Renal cortex interstitium (tissue), 11 donors: Measurements from ENCODE around the gene NAV2. TPM values are rescaled to one million over a fixed set of nuclear protein-coding genes. Genes with fewer than 3 reads are reported as not detected.
"Not testable (repeated sequence)": the region's sequence is repeated elsewhere in the genome, so short reads cannot be mapped to it uniquely, and the experiment has no call there.

Experiments
- DNase-seq, 11 donors: peaks; one replicate each; pipeline ENCODE4 v3.0.0-alpha.2; 2013; ENCODE audit warnings: low read depth in 9 of 11, low spot score in 4 of 11; ENCODE audit errors: extremely low read depth in 1 of 11
- polyA plus RNA-seq, 3 donors: library from polyadenylated mRNA; unstranded; fragments of 120-200 nt; gene quantifications; one replicate each; pipeline ENCODE4 v1.2.1, GENCODE V29; 2013; ENCODE audit not compliant: insufficient read length in 3 of 3

NAV2 gene
- polyA plus RNA-seq, 3 donors: 36.9 to 94.9 (median 39.5) TPM

DNA sequence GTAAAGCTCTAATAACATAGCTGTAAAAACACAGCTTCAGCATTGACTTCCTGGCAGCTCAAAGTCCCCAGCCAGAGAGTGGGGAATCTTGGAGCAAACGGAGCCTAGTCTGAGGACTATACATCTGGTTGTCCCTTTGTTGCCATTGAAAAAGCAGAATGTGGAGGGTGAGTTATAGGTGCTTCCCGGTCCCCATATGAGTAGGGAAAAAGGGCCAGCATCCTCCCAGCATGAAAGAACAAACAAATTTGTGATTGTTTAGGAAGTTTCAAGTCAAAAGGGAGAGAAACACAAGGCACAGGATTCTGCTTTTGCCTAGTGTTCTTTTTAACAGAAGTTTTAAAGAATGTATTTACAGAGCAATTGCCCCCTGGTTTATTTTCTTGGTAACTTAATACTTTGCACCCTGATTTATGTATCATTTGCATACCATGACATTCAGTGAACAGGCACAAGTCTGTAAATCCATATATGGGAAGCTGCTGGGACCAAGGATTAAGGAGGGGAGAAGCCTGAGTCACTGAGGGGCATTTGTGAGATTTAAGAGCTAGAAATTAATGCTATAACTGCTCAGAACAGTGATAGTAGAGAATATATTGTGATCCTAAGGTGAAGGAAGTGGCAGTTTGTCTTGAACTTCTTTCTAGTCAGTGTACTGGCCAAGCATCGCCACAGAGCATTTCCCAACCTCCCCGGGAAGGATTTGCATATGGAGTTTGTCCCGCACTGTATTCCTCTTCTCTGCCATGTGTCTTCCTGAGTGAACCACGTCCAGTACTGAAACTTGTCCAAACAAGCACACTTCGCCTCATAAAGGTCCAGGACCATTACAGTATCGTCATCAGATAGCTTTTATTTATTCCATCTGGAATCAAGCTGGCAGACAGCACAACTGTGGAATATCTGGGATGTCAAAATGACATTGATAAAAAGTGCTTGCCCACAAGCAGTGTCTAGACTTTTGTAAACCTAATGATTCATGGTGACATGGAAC, 344.6 kb downstream of the NAV2 start:
- no peak for DNase-seq

DNA sequence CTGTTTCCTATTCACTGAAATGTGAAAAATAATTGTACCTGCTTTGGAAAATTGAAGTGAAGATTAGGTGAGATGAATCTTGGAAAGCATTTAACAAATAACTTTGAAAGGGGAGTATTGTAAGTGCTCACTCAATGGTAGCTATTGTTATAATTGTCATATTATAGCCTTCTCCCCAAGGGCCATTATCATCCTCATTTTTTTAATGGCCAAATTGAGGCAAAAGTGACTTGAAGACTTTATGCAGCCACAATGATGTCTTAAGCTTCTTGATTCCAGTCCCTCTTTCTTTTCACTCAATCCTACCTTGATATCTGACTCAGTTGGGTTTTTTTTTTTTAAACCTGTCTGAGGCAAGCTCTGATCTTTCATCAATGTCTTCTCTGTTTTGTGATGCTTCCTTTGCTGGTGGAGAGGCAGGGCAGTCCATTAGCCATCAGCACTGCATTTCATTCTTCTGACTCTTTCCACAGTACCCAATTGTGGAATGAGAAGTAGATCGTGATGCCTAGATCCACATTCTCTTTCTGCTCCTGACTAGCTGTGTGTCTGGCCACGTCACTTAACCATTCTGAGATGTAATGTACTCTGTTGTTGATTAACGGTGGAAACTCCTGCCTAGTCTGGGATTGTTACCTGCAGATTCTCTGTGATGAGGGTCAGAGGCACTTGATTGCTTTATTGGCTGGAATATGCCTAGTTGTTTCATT, 346.3 kb downstream of the NAV2 start:
- no peak for DNase-seq

DNA sequence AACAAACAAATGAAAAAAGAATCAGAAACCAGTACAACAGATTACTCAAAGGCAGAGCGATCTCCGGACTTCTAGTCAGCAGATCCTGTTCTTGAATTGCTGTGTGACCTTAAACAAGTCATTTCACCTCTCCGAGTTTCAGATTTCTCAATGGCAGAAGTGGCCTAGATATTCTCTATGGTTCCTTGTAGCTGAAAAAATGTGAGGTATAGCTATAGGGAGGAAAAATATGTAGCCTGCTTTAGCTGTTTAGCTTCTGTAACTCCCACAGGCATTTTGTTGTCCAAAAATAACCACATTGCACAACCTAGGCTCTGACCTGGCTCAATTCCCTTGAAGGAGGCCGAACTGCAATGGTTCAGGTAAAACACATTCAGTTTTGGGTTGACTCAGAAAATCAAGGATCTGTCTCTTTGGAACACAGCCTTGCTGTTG, 347.0 kb downstream of the NAV2 start:
- DNase-seq: no peak

DNA sequence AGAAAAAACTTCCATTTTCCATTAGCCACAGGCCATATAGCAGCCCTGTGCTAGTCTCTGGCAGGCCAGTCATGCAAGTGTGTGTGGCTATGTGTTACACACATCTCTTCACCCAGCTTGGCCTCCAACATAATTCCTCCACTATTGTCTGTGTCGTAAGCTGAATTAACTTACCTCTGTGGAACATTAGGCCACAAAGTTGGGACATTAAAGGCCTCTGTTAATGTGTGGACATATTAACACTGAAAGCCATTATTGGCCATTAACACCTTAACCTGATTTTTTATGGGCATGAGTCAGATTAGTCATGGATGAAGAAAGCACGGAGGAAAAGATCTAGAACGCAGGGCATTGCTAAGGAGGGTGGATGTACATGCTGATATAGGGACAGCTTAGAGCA, 347.5 kb downstream of the NAV2 start:
- no peak for DNase-seq

DNA sequence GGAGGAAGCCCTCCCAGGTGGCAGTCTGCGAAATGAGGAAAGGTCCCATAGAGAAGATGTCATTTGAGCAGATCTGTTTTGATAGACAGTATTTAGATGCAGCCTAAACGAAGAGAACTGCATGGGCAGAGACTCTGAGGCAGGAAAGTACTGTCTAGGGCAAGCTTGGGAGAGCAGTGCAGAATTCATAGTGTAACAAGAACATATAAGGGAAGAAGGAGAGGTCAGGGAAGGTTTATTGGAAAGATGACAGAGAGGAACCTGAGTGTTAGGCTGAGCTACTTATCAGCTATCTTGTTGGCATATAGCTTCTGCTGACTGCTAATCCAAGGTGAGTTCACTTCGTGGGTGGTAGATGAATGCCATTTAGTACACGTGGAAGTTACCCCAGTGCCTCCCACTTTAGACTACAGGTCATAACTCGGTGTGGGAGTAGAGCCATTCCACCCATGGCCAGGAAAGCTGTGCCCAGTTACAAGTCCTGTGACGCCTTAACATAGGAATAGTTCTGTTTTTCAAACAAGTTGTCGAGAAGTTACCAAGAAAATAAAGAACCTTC, 348.1 kb downstream of the NAV2 start:
- DNase-seq: no peak

DNA sequence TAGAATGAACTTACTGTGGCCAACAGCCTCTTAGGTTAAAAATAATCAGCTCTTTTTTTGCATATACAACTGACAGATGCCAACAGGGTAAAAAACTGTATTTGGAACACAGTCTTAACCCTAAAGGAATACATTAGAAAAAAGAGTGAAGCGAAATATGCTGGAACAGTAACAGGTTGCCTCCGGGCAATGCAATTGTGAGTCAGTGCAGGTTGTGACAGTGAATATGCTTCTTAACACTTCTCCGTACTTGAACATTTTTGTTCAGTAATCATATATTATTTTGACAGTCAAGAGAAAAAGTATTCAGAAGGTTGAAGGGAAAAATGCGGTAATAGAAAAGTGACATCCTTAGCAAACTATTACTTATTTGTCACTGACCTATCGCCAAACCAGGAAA, 349.1 kb downstream of the NAV2 start:
- DNase-seq: no peak

DNA sequence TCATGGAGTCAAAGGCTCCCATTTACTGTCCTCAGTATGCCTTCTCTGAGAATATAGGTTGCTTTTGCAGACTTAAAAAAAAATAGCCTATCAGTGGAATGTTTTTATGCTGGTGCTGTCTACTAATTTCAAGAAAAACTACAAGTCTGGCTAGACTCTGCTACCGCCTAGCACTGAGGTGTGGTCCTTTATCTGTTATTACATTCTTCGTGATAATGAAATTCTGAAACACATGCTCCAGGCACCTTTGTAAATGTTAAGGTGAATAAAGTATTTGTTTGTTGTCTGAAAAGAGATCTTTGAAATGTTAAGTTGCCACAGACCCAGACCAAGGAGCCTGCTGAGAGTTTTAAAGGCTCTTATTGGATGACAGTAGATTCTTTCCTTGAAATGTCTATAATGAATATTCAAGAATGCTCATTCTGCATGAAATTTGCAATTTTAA, 352.3 kb downstream of the NAV2 start:
- DNase-seq: no peak

DNA sequence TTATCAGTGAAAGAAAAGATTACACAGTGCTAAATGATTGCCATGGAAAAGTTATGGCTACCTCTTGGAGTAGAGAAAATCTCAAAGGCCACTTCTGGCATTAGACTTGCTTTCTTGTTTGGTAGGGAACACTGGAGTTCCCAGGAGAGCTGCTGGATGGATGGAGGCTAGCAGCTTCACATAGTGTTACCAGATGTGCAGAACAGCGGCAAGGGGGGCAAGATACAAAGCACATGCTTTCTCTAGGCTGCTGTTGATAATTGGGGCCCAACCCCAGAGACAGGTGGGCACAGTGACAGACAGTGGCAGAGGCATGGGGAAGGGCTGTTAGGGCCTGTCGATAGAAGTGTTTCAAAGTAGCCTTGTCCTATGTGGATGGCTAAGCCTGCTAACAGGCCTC, 352.8 kb downstream of the NAV2 start:
- DNase-seq: no peak

DNA sequence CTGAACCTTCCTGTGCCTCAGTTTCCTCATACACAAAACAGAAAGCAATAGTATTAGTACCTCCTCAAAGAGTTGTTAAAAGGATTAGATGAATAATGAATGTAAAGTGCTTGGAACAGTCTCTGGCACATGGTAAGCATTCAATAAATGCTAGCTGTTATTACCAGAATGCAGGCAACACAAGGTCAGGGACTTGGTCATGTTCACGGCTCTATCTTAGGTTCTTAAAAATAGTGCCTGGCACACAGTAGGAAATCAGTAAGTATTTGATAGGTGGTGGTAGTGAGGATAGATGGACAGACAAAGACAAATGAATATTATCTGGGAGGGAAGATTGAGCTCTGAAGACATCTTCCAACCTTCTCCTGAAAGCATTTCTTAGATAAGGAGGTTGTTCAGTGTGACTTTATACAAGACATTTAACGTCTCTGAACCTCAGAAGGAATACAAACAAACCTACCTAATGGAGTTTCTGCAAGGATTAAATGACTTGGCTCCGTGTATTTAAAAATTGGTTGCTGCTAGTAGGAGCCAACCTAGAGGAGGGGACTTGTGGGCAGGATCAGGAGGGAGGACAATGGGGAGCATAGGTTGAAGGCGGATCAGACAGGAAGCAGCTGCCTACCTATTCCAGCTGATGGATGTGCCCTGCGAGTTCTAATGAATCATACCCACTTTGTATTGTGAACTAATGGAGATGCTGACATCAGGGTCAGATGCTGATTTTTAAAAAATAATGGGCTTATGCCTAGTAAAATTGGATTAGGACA, 353.6 kb downstream of the NAV2 start:
- no peak for DNase-seq

DNA sequence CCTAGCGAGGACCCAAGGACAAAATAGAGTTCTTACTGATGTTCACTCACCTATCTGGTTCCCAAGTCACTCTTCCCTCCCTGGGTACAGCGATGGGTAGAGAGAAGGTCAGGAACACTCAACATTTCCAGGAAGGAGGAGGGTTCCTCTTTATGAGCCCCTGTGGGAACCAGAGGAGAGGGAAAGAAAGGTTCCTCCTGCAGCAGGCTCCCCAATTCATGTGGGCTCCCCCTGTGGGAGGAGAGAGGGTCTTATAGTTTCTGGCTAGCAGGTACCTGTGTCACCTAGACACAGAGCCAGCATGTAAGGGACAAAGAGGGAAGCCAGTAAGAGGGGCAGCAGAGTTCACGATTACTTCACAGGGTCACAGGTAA, 354.1 kb downstream of the NAV2 start:
- DNase-seq: no peak

DNA sequence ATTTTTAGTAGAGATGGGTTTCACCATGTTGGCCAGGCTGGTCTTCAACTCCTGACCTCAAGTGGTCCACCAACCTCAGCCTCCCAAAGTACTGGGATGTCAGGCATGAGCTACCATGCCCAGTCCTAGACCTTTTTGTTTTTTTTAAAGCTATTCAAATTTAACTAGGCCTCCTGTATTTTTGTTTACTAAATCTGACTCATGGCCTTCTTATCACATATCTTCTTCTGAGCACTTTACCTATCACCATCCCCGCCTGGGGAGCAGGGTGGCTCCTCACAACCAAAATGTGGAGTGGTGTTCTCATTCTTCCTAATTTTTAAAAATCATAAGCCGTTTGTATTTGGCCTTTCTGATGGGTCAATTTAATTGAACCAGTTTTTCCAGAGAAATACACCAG, 355.0 kb downstream of the NAV2 start:
- no peak for DNase-seq

DNA sequence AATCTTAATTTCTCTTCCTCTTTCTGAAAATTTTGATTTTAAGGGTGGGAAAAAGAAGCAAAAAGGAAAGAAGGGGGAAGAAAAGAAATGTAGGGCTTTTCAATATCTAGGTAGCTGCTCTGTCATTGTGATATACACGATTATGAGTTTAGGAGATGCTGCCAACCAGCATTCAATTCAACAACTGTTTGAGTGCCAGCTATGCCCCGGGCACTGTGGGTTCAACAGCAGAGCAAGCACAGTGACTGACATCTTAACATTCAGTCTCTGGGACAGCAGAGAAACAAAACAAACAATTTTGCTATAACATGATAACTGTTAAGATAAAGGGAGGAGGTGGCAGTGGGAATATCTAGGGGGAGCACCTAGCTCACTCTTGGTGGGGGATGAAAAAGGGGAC, 356.1 kb downstream of the NAV2 start:
- DNase-seq: no peak

DNA sequence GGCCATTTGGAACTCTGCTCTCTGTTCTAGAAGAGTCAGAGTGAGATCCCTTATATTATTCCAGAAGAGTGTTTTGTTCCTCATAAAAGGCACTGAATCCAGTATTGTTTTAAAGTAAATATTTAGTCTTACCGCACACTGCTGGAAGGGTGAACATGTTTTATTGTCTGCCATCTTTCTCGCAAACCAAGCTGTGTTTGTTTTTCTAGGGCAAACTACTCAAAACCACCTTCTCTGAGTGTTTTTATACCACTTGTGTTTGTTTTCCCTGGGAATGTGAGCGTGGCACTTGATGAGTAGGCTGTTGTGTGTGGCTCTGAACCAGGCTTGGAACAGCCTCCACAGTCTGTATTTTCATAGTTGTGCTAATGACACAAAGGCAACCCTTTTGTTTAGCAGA, 357.8 kb downstream of the NAV2 start:
- peak in 1 of 11 donors; percentile 36 for DNase-seq

DNA sequence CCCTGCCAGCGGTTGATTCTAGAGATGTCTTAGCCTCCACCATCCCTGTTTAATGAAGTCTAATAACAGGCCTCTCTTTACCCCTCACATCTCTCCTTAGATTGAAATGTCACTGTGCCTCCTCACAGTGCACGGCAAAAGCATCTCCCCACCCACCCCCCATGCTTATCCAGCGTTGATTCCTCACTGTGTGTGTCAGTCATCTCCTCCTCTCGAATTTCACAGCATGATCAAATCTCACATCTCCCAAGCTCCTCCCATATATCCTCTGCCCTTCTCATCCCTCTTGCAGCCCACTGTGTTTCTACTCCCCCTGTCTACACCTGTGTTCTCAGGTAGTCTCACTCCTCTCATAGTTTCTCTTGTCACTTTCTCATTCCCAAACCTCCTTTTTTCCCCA, 363.0 kb downstream of the NAV2 start:
- DNase-seq: no peak

DNA sequence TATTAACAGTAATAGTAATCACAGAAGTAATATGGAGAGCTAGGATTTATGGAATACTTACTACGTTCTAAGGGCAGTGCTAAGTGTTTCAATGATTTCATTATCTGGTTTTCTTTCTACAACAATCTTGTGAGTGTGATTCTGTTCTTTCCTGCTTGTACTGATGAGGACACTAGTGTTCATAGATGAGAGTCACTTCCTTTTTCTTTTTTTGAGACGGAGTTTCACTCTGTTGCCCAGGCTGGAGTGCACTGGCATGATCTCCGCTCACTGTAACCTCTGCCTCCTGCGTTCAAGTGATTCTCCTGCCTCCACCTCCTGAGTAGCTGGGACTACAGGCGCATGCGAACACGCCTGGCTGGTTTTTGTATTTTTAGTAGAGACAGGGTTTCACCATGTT, 366.2 kb downstream of the NAV2 start:
- no peak for DNase-seq

DNA sequence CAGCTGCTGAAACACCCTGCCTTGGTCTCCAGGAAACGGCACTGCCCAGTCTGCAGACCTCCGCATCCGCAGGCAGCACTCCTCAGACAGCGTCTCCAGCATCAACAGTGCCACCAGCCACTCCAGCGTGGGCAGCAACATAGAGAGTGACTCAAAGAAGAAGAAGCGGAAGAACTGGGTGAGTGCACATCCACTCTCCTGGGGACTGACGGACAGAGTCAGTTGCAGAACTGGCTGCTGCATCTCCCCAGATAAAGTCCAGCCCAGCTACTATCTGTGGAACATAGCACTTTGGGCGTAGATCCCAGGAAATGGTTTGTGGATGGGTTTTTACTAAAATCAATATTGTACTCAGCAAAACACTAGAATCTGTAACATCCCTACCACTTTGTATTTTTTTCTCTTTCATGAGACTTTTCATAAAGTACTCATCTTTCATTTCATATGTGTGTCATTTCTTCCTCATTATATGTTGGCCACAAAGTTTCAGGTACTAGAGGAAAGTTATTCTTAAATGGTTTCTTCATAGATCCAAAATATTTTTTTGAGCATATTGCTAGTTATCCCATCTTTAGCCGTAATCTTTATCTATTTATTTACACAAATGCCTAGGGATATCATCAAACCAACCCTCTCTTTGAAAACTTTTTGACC, 367.5 kb downstream of the NAV2 start:
- no peak for DNase-seq

DNA sequence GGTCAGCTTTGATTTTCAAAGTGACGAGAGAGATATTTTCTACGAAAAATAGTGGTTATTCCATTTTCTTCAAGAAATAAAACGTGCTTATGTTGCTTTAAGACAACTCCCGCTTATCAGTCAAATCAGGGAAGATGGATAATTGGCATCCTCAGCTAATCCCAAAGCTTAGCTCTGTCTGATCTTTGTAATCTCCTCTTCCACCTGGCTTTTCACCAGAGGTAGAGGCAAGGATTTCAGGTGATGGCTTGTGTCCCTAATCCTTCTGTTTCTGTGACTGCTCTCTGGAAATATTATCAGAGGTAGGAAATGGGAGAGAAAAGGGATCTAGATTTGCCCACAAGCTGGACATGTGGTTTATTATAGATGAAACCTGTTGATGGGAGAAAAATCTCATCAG, 368.7 kb downstream of the NAV2 start:
- no peak for DNase-seq

DNA sequence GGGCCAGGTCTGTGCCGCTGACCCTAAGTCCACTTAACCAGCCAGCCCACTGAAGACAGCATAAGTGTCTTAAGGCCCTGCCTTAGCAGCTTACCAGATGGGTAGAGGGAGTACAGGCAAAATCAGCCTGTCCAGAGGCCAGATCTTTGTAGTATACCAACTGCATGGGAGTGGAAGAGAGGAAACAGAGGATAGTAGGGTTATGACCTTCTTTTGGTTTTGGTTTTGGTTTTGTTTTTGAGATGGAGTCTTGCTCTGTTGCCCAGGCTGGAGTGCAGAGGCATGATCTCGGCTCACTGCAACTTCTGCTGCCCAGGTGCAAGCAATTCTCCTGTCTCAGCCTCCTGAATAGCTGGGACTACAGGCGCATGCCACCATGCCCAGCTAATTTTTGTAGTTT, 371.2 kb downstream of the NAV2 start:
- not testable (repeated sequence) for DNase-seq
